Smooth muscle cell (in vitro differentiated cells): Measurements from ENCODE around the gene SUPT3H. TPM values are rescaled to one million over a fixed set of nuclear protein-coding genes. Genes with fewer than 3 reads are reported as not detected.

Experiments used
- DNase-seq: peaks from one replicate; lab custom pipeline; 2025; ENCODE audit not compliant: unreplicated experiment; lab: John Stamatoyannopoulos, UW
- H2AFZ ChIP-seq: fragments of 200-600 bp; sonication (generic); 2 replicates; pipeline ENCODE4 v1.6.0; 2016; ENCODE audit warnings: antibody characterized with exemption, low read depth, mild to moderate bottlenecking
- H3F3A ChIP-seq: fragments of 200-600 bp; sonication (generic); 2 replicates; pipeline ENCODE4 v1.6.0; 2017; ENCODE audit warnings: antibody characterized with exemption, low read depth
- H3K27ac ChIP-seq: fragments of 200-600 bp; sonication (generic); 2 replicates; pipeline ENCODE4 v1.5.1; 2016; ENCODE audit warnings: low read depth, mild to moderate bottlenecking
- H3K27me3 ChIP-seq: fragments of 200-600 bp; sonication (generic); 2 replicates; pipeline ENCODE4 v1.6.1; 2016; ENCODE audit warnings: low read depth, mild to moderate bottlenecking
- H3K36me3 ChIP-seq: fragments of 200-600 bp; sonication (generic); 2 replicates; pipeline ENCODE4 v1.5.1; 2016; ENCODE audit warnings: low read depth
- H3K4me1 ChIP-seq: fragments of 200-600 bp; sonication (generic); 2 replicates; pipeline ENCODE4 v1.5.1; 2016; ENCODE audit warnings: low read depth
- H3K4me2 ChIP-seq: fragments of 200-600 bp; sonication (generic); 2 replicates; pipeline ENCODE4 v1.6.0; 2016; ENCODE audit warnings: mild to moderate bottlenecking
- H3K4me3 ChIP-seq: fragments of 200-600 bp; sonication (generic); 2 replicates; pipeline ENCODE4 v1.5.1; 2016; ENCODE audit warnings: mild to moderate bottlenecking
- H3K79me2 ChIP-seq: fragments of 200-600 bp; sonication (generic); 2 replicates; pipeline ENCODE4 v1.6.0; 2016; ENCODE audit warnings: low read depth, mild to moderate bottlenecking
- H3K9ac ChIP-seq: fragments of 200-600 bp; sonication (generic); 2 replicates; pipeline ENCODE4 v1.6.0; 2016; ENCODE audit warnings: low read depth
- H3K9me3 ChIP-seq: fragments of 200-600 bp; sonication (generic); replicated peaks from 2 replicates; pipeline ENCODE4 v1.5.1; 2016; ENCODE audit warnings: low read depth
- H4K20me1 ChIP-seq: fragments of 200-600 bp; sonication (generic); 2 replicates; pipeline ENCODE4 v1.6.0; 2016; ENCODE audit warnings: low read depth
- WGBS: methylation state at CpG from one replicate; pipeline ENCODE4 v1.1.7; 2016; ENCODE audit warnings: low lambda C conversion rate; 5-methylcytosine and 5-hydroxymethylcytosine counted together
- polyA plus RNA-seq: library from polyadenylated mRNA; unstranded; fragments of >200 nt; fragmentation: Nextera tagmentation; extraction: Ambion mirVana; gene quantifications from 2 replicates; pipeline ENCODE4 v1.2.1, GENCODE V29; 2016
- total RNA-seq: library from RNA; depleted of rRNA; stranded (reverse); fragments of >200 nt; gene quantifications from 2 replicates; pipeline ENCODE4 v1.2.3, GENCODE V29; 2014
- TF ChIP-seq, protein P1 (sequence below): fragments of 200-600 bp; sonication (generic); IDR thresholded peaks from 2 replicates; pipeline ENCODE4 v1.5.1; 2017; ENCODE audit warnings: borderline replicate concordance, mild to moderate bottlenecking, antibody characterized with exemption; ENCODE audit not compliant: insufficient read depth, poor library complexity, severe bottlenecking

The SUPT3H gene
- total and polyA plus RNA-seq, 2 experiments from 2014 or later, result 19.4 to 22.9 TPM

DNA sequence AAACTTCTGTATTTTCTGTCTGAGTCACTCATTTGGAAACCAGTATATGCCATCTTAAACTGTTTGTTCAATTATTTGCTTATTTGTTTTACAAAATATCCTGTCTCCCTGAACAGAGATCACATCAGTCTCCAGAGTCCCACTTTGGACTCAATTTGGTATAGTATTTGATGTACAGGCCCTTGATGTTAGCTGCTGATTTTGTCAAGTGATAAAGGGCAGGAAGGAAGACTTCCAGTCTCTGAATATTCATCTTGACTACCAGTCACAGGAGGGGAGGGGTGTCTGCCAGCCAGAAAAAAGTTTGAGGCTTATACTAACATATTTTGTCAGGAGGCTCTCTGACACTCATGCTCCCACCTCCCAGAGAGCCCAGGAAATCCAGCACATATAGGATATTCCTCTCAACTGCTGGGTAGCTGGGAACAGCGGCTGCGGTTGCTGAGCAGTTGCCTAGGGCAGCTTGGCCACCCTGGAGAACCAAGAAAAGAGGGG lies 426.4 kb downstream of the SUPT3H start:
- Histone ChIP-seq H3K27ac (no peak overlapping the region), H2AFZ (no peak overlapping the region), H3F3A (no peaks in the 10 kb centered on the region), H3K79me2 (no peaks in the 10 kb centered on the region), H3K36me3 (peaks cover 8% of the 10 kb centered on the region), H3K9me3 (no peaks in the 10 kb centered on the region), H4K20me1 (no peaks in the 10 kb centered on the region), H3K9ac (no peak overlapping the region), H3K4me3 (no peak overlapping the region), H3K4me2 (no peak overlapping the region), H3K4me1 (no peaks in the 10 kb centered on the region), H3K27me3 (no peaks in the 10 kb centered on the region)
- 88% methylated on average over 2 of the region's 2 CpGs for WGBS
- TF ChIP-seq, protein P1, sequence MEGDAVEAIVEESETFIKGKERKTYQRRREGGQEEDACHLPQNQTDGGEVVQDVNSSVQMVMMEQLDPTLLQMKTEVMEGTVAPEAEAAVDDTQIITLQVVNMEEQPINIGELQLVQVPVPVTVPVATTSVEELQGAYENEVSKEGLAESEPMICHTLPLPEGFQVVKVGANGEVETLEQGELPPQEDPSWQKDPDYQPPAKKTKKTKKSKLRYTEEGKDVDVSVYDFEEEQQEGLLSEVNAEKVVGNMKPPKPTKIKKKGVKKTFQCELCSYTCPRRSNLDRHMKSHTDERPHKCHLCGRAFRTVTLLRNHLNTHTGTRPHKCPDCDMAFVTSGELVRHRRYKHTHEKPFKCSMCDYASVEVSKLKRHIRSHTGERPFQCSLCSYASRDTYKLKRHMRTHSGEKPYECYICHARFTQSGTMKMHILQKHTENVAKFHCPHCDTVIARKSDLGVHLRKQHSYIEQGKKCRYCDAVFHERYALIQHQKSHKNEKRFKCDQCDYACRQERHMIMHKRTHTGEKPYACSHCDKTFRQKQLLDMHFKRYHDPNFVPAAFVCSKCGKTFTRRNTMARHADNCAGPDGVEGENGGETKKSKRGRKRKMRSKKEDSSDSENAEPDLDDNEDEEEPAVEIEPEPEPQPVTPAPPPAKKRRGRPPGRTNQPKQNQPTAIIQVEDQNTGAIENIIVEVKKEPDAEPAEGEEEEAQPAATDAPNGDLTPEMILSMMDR, result no peak
- DNase-seq, result no peak

DNA sequence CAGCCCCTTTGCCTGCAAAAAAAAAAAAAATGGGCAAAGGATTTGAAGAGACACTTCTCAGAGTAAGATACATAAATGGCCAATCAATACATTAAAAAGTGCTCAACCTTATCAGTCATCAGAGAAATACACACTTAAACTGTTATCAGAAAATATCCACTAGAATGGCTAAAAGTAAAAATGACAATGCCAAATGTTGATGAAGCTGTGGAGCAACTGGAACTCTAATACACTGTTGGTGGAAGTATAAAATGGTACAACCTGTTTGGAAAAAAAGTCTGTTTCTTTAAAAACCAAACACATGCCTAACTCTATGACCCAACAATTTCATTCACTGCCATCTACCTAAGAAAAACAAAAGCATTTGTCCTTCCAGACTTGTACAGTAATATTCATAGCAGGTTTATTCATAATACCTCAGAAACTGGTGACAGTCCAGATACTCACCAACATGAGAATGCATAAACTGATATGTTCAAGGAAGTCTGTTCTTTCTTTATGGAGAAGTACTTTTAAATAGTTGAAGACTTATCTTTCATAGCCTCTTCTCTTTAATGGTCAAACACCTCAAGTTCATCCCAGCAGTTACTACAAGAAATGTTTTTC lies 428.0 kb downstream of the SUPT3H start:
- Histone ChIP-seq H3K9me3 (no peaks in the 10 kb centered on the region), H3F3A (no peaks in the 10 kb centered on the region), H4K20me1 (no peaks in the 10 kb centered on the region), H3K27ac (no peak overlapping the region), H3K79me2 (no peaks in the 10 kb centered on the region), H3K27me3 (no peaks in the 10 kb centered on the region), H3K4me3 (no peak overlapping the region), H3K36me3 (peaks cover 14% of the 10 kb centered on the region), H3K4me1 (no peaks in the 10 kb centered on the region), H3K4me2 (no peak overlapping the region), H2AFZ (no peak overlapping the region), H3K9ac (no peak overlapping the region)
- DNase-seq, result no peak
- TF ChIP-seq, protein P1, result no peak

DNA sequence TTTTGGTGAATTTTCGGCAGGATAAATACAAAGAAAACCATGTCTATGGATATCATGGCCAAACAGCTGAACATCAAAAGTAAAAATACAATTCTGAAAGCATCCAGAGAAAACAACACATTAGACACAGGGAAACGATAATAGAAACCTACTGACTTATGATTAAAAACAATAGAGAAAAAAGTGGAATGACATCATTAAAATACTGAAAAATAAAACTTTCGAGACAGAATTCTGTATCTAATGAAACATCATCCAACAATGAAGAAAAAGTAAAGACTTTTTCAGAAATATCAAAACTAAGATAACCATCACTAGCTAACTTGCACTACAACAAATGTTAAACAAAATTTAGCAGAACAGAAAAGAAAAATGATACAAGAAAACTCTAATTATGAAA lies 434.2 kb downstream of the SUPT3H start:
- TF ChIP-seq, protein P1, result no peak
- WGBS, result 83% methylated on average over 3 of the region's 3 CpGs
- H3K9ac ChIP-seq, result no peak overlapping the region

DNA sequence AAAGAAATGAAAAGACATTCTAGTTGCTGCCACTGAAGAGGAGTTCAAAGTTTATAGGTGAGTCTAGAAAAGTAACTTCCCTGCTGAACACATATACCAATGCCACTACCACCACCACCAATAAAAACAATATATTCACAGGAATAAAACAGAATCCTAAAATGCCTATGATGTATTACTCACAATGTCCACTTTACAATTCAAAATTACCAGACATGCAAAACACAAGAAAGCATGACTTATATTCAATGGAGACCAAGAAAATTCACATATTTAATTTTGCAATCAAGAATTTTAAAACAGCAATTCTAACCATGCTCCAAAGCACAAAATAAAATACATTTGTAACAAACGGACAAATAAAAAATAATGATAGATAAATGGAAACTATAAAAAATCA lies 434.9 kb downstream of the SUPT3H start:
- Histone ChIP-seq H3K4me2 (no peak overlapping the region), H3K9me3 (peaks cover 8% of the 10 kb centered on the region), H3K4me3 (no peak overlapping the region), H3K4me1 (no peaks in the 10 kb centered on the region), H3K9ac (no peak overlapping the region), H3K79me2 (no peaks in the 10 kb centered on the region), H4K20me1 (no peaks in the 10 kb centered on the region), H3F3A (no peaks in the 10 kb centered on the region), H2AFZ (no peak overlapping the region), H3K36me3 (peaks cover 17% of the 10 kb centered on the region), H3K27ac (no peak overlapping the region), H3K27me3 (no peaks in the 10 kb centered on the region)
- TF ChIP-seq, protein P1, result no peak
- DNase-seq, result no peak
- WGBS, result 92% methylated on average over 1 of the region's 1 CpG

More for the DNA sequence above, 434.2 kb downstream of the SUPT3H start:
- DNase-seq, result no peak
- Histone ChIP-seq H3K4me2 (no peak overlapping the region), H3K4me3 (no peak overlapping the region), H3K79me2 (no peaks in the 10 kb centered on the region), H3K9me3 (peaks cover 8% of the 10 kb centered on the region), H3K27ac (no peak overlapping the region), H3K4me1 (no peaks in the 10 kb centered on the region), H3K27me3 (no peaks in the 10 kb centered on the region), H3K36me3 (peaks cover 17% of the 10 kb centered on the region), H2AFZ (no peak overlapping the region), H4K20me1 (no peaks in the 10 kb centered on the region), H3F3A (no peaks in the 10 kb centered on the region)
